ENCODE data around the gene KRTAP4-5. TPM values are rescaled to one million over a fixed set of nuclear protein-coding genes. Genes with fewer than 3 reads are reported as not detected.

KRTAP4-5 gene
- total and polyA plus RNA-seq, 9 donors, result not detected

GRCh38 chr17:41176744-41177387 is 27.2 kb upstream of the KRTAP4-5 start:
- H3K27me3 ChIP-seq, result no peaks in the 10 kb centered on the region
- H3K4me3 ChIP-seq, result no peak overlapping the region
- TF ChIP-seq EP300 (IDR thresholded peaks at IDR 0.05) (no peak), POLR2A (IDR thresholded peaks at IDR 0.05) (no peak), CTCF (IDR thresholded peaks at IDR 0.05) (no peak)
- no peak overlapping the region for H3K27ac ChIP-seq
- no peaks in the 10 kb centered on the region for H3K4me1 ChIP-seq (ENCODE audit: insufficient read depth)
- no peak for DNase-seq
- H3K36me3 ChIP-seq, result no peaks in the 10 kb centered on the region
- WGBS, 3 donors, result 54 to 58% (median 55%) methylated on average over 3 of the region's 3 CpGs
- intact Hi-C loops (cut with DNase I), result no loop called here
- no peaks in the 10 kb centered on the region for H3K9me3 ChIP-seq

GRCh38 chr17:41171886-41172285 is 22.3 kb upstream of the KRTAP4-5 start:
- Histone ChIP-seq H3K4me1 (ENCODE audit: insufficient read depth) (no peaks in the 10 kb centered on the region), H3K27ac (no peak overlapping the region), H3K27me3 (no peaks in the 10 kb centered on the region), H3K9me3 (no peaks in the 10 kb centered on the region), H3K36me3 (no peaks in the 10 kb centered on the region), H3K4me3 (no peak overlapping the region)
- WGBS, 3 donors, result 74 to 82% (median 74%) methylated on average over 2 of the region's 2 CpGs
- no peak for DNase-seq
- intact Hi-C loops (cut with DNase I), result no loop called here
- TF ChIP-seq CTCF (IDR thresholded peaks at IDR 0.05) (no peak), POLR2A (IDR thresholded peaks at IDR 0.05) (no peak), EP300 (IDR thresholded peaks at IDR 0.05) (no peak)

- no peak within 1 kb of the TSS for H3K27ac ChIP-seq
- intact Hi-C loops (cut with DNase I), result loop anchor here in 1 of 4 donors (5.0 kb wide), 1 partner anchor 66 kb away; the partner anchor contains the start of gene KRTAP4-16
- TF ChIP-seq EP300 (IDR thresholded peaks at IDR 0.05), result no peak
- no peak for TF ChIP-seq CTCF (IDR thresholded peaks at IDR 0.05)
- TF ChIP-seq POLR2A (IDR thresholded peaks at IDR 0.05), result no peak
- no peaks in the 10 kb centered on the region for H3K36me3 ChIP-seq
- no peaks in the 10 kb centered on the region for H3K9me3 ChIP-seq
- H3K27me3 ChIP-seq, result no peaks in the 10 kb centered on the region
- no peaks in the 10 kb centered on the region for H3K4me1 ChIP-seq (ENCODE audit: insufficient read depth)
- no peak for DNase-seq
- 8 to 29% (median 15%) methylated on average over 1 of the region's 1 CpG for WGBS, 3 donors
- no peak within 1 kb of the TSS for H3K4me3 ChIP-seq
Measured at GRCh38 chr17:41168121-41168520, 18.5 kb upstream of the KRTAP4-5 start, which contains the start of gene KRTAP4-3. Gene KRTAP4-3, minus strand, starts transcription at chr17:41168221. Its CDS starts 49 bp downstream, at chr17:41168172.

GRCh38 chr17:41167561-41167960 is 17.9 kb upstream of the KRTAP4-5 start:
- Histone ChIP-seq H3K27me3 (no peaks in the 10 kb centered on the region), H3K36me3 (no peaks in the 10 kb centered on the region), H3K27ac (no peak overlapping the region), H3K4me3 (no peak overlapping the region), H3K9me3 (no peaks in the 10 kb centered on the region), H3K4me1 (ENCODE audit: insufficient read depth) (no peaks in the 10 kb centered on the region)
- intact Hi-C loops (cut with DNase I), result loop anchor here in 1 of 4 donors (5.0 kb wide), 1 partner anchor 65 kb away; the partner anchor contains the start of gene KRTAP4-16
- no peak for TF ChIP-seq EP300 (IDR thresholded peaks at IDR 0.05)
- TF ChIP-seq POLR2A (IDR thresholded peaks at IDR 0.05), result no peak
- TF ChIP-seq CTCF (IDR thresholded peaks at IDR 0.05), result no peak
- WGBS, 3 donors, result 41 to 67% (median 54%) methylated on average over 7 of the region's 7 CpGs
- no peak for DNase-seq
